GM13976 (cell line): ENCODE data around the gene TMEM44.

ENCODE experiments used
- DNase-seq: peaks from one replicate; pipeline ENCODE4 v3.0.0; 2012; ENCODE audit warnings: low spot score
- CTCF ChIP-seq: IDR thresholded peaks from 2 replicates; pipeline ENCODE4 v1.5.1; 2012; ENCODE audit warnings: borderline replicate concordance, mild to moderate bottlenecking; ENCODE audit not compliant: insufficient read depth; ENCODE audit errors: extremely low read depth, missing control alignments, control extremely low read depth
- in situ Hi-C: fragments of 300-500 bp; cut with MboI; formaldehyde crosslinking; loops from one replicate; pipeline ENCODE4 v1.12.0; 2022; ENCODE audit warnings: low sequenced_read_pairs, mixed read lengths, inconsistent platforms; ENCODE audit not compliant: unreplicated experiment

The TMEM44 gene

GRCh38 chr3:194617143-194617671 is 16.0 kb downstream of the TMEM44 start:
- in situ Hi-C loops: no loop called here
- no peak for TF ChIP-seq CTCF
- no peak for DNase-seq

- no peak for DNase-seq
- no peak for TF ChIP-seq CTCF
- in situ Hi-C loops: no loop called here
These were observed 18.0 kb downstream of the TMEM44 start for GRCh38 chr3:194615226-194615625.

GRCh38 chr3:194612221-194612620 is 21.0 kb downstream of the TMEM44 start:
- in situ Hi-C loops: no loop called here
- no peak for DNase-seq
- no peak for TF ChIP-seq CTCF

- no peak for TF ChIP-seq CTCF
- no peak for DNase-seq
- in situ Hi-C loops: no loop called here
These were observed 22.5 kb downstream of the TMEM44 start for GRCh38 chr3:194610689-194611088.

- no peak for DNase-seq
- in situ Hi-C loops: no loop called here
- TF ChIP-seq CTCF: no peak
These were observed 23.6 kb downstream of the TMEM44 start for GRCh38 chr3:194609601-194610000.

GRCh38 chr3:194608981-194609380 is 24.2 kb downstream of the TMEM44 start:
- in situ Hi-C loops: no loop called here
- TF ChIP-seq CTCF: no peak
- no peak for DNase-seq
